Gastrocnemius medialis (tissue), 4 donors: Measurements from ENCODE around the gene CD79A. TPM values are rescaled to one million over a fixed set of nuclear protein-coding genes. Genes with fewer than 3 reads are reported as not detected.

ENCODE experiments used
- ATAC-seq, 2 donors: fragments of 150-250 bp; one replicate each; pipeline ENCODE4 v1.9.1; 2016
- DNase-seq, 2 donors: peaks; one replicate each; pipeline ENCODE4 v3.0.0-alpha.2; 2019
- H3K27ac ChIP-seq, 4 donors: fragments of 200-600 bp; sonication (generic); 1 replicate in 1 of 4; 2 replicates in 3 of 4; pipeline ENCODE4 v1.5.1; 2016 to 2018; ENCODE audit warnings: mild to moderate bottlenecking in 2 of 4, moderate library complexity in 1 of 4
- H3K27me3 ChIP-seq, 3 donors: fragments of 200-600 bp; sonication (generic) in 2 of 3; 1 replicate in 1 of 3; 2 replicates in 2 of 3; pipeline versions ENCODE4 v1.5.1 to v1.6.0; 2016 to 2019; ENCODE audit warnings: mild to moderate bottlenecking in 1 of 3, moderate library complexity in 1 of 3
- H3K36me3 ChIP-seq, 2 donors: fragments of 200-600 bp; sonication (generic) in 1 of 2; one replicate each; pipeline ENCODE4 v1.5.1; 2017 to 2018
- H3K4me1 ChIP-seq, 2 donors: fragments of 200-600 bp; sonication (generic) in 1 of 2; one replicate each; pipeline ENCODE4 v1.5.1; 2016 to 2017; ENCODE audit warnings: mild to moderate bottlenecking in 2 of 2
- H3K4me3 ChIP-seq, 4 donors: fragments of 200-600 bp; sonication (generic) in 3 of 4; 1 replicate in 1 of 4; 2 replicates in 3 of 4; pipeline ENCODE4 v1.5.1; 2016 to 2019; ENCODE audit warnings: mild to moderate bottlenecking in 2 of 4
- H3K9me3 ChIP-seq, 3 donors: fragments of 200-600 bp; sonication (generic) in 2 of 3; 1 replicate in 1 of 3; 2 replicates in 2 of 3; pipeline ENCODE4 v1.5.1; 2016 to 2019
- POLR2A ChIP-seq, 2 donors: fragments of 450-650 bp; IDR thresholded peaks; one replicate each; pipeline ENCODE4 v1.6.1; 2017; ENCODE audit warnings: antibody characterized with exemption in 2 of 2, mild to moderate bottlenecking in 2 of 2, moderate library complexity in 2 of 2
- in situ Hi-C, 4 donors: fragments of 200-750 bp; cut with MboI; loops; one replicate each; pipeline versions ENCODE4 v1.15.0 to v1.8.0; 2017; ENCODE audit warnings: low sequenced_read_pairs in 4 of 4
- intact Hi-C: fragments of 100-400 bp; cut with DNase I; formaldehyde crosslinking; loops from one replicate; pipeline ENCODE4 v1.15.1; 2023; ENCODE audit warnings: low total_unique reads
- total RNA-seq, 4 donors: library from RNA; depleted of rRNA; stranded (reverse); fragments of >200 nt; gene quantifications; one replicate each; pipeline versions ENCODE4 v1.1.0 to v1.2.3, GENCODE V29; 2016
- TF ChIP-seq, protein P1 (sequence below), 5 experiments: fragments of 450-650 bp in 3 of 5; fragments of 200-600 bp in 2 of 5; sonication (generic) in 2 of 5; IDR thresholded peaks in 4 of 5; conservative IDR thresholded peaks in 1 of 5; 1 replicate in 4 of 5; 2 replicates in 1 of 5; pipeline ENCODE4 v1.5.1; 2016 to 2019; ENCODE audit warnings: antibody characterized with exemption in 5 of 5, mild to moderate bottlenecking in 3 of 5, moderate library complexity in 3 of 5

CD79A gene
- total RNA-seq, 4 donors from 2014 or later, result 0.20 TPM; not detected in 3

DNA sequence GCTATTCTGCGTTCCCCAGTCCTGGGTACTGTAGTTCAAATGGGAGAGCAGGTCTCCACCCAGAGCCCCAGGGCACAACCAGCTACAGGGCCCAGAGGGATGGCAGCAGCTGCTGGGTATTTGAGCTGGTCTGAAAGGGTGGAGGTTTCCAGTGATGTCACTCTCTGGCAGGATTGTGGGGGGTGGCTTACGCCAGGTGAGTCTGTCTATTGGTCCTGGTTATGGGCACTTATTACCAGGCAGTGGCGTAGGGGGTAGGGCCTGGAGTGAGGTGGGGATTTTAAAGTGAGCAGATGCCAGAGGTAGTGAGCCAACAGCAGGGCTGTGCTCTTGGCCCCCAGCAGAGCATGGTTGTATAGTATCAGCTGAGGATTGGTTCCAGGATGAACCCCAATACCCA is 10.8 kb upstream of the CD79A start:
- intact Hi-C loops (loop anchor here (10.0 kb wide), 2 partner anchors 349 to 459 kb away; partner anchors contain the start of genes DEDD2 and MEGF8), in situ Hi-C loops (loop anchor here in 1 of 4 donors (10.0 kb wide), 1 partner anchor 89 kb away; the partner anchor contains the start of gene RABAC1)
- H3K27me3 ChIP-seq, result no peaks in the 10 kb centered on the region
- no peaks in the 10 kb centered on the region for H3K9me3 ChIP-seq
- no peak for DNase-seq
- H3K36me3 ChIP-seq, result peaks cover 0 to 78% of the 10 kb centered on the region in 2 donors
- H3K27ac ChIP-seq, result no peak overlapping the region
- no peak for ATAC-seq
- no peak overlapping the region for H3K4me3 ChIP-seq
- TF ChIP-seq, protein P1, sequence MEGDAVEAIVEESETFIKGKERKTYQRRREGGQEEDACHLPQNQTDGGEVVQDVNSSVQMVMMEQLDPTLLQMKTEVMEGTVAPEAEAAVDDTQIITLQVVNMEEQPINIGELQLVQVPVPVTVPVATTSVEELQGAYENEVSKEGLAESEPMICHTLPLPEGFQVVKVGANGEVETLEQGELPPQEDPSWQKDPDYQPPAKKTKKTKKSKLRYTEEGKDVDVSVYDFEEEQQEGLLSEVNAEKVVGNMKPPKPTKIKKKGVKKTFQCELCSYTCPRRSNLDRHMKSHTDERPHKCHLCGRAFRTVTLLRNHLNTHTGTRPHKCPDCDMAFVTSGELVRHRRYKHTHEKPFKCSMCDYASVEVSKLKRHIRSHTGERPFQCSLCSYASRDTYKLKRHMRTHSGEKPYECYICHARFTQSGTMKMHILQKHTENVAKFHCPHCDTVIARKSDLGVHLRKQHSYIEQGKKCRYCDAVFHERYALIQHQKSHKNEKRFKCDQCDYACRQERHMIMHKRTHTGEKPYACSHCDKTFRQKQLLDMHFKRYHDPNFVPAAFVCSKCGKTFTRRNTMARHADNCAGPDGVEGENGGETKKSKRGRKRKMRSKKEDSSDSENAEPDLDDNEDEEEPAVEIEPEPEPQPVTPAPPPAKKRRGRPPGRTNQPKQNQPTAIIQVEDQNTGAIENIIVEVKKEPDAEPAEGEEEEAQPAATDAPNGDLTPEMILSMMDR (IDR thresholded peaks at IDR 0.05 in 4 of 5, conservative IDR thresholded peaks at IDR 0.05 in 1 of 5), result no peak
- TF ChIP-seq POLR2A (IDR thresholded peaks at IDR 0.05), result no peak
- peaks cover 15 to 22% of the 10 kb centered on the region in 2 donors for H3K4me1 ChIP-seq

DNA sequence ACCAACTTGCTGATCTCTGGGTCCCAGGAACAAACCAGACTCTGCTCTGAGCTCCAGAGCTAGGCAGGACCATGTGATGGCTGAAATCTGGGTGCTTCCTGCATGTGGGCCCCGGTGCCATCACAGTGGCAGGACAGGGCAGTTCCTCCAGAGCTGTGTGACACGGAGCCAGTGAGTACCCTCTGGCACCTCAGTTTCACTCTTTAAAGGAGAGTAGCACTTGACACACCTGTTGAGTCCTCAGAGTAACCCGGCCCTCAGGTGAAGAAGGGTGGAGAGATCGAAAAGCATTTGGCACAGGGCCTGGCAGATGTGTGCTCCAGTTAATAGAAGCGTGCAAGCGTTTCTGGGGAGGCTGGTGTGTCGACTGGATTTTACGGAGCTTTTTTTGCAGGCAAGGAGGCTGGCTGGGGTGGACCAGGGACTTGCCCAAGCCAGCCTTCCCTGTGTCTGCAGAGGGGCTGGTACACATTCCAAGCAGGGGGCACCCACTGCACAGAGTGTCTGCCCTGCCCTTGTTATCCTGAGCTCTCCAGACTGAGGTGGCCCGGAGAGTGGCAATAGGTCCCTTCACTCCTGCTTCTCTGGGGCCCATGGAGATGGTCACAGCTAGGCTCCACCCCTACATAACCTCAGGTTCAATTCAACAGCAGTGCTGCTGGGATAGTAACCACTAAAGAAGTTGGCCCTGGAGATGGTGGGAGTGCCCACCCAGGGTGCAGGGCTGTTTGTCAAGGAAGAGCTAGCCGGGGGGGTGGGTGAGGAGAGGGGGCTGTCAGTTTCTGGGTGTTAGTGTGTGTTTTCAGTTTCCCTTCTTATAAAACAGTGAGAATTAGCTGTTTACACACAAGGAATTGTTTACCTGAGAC is 8.7 kb upstream of the CD79A start:
- no peak overlapping the region for H3K4me3 ChIP-seq
- no peak for TF ChIP-seq POLR2A (IDR thresholded peaks at IDR 0.05)
- TF ChIP-seq, protein P1 (IDR thresholded peaks at IDR 0.05 in 4 of 5, conservative IDR thresholded peaks at IDR 0.05 in 1 of 5), result no peak
- H3K27me3 ChIP-seq, result no peaks in the 10 kb centered on the region
- no peak for DNase-seq
- no peak for ATAC-seq
- H3K9me3 ChIP-seq, result no peaks in the 10 kb centered on the region
- H3K36me3 ChIP-seq, result peaks cover 0 to 67% of the 10 kb centered on the region in 2 donors
- no peak overlapping the region for H3K27ac ChIP-seq
- peaks cover 1% of the 10 kb centered on the region in 2 donors for H3K4me1 ChIP-seq
- intact Hi-C loops (loop anchor here (10.0 kb wide), 2 partner anchors 346 to 456 kb away; partner anchors contain the start of genes DEDD2 and MEGF8), in situ Hi-C loops (loop anchor here in 1 of 4 donors (10.0 kb wide), 1 partner anchor 86 kb away; the partner anchor contains the start of gene RABAC1)

DNA sequence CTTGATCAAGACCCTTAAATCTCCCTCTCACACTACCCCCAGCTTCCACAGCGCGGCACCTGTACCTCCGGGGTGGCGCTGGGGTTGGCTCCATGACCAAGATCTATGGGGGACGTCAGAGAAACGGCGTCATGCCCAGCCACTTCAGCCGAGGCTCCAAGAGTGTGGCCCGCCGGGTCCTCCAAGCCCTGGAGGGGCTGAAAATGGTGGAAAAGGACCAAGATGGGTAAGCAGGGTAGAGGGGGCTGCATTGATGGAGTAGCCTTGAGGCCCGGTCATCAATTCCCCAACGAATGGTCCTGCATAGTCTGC is 8.1 kb upstream of the CD79A start:
- H3K4me1 ChIP-seq, result no peaks in the 10 kb centered on the region
- in situ Hi-C loops (loop anchor here in 1 of 4 donors (10.0 kb wide), 1 partner anchor 86 kb away; the partner anchor contains the start of gene RABAC1), intact Hi-C loops (loop anchor here (10.0 kb wide), 2 partner anchors 346 to 456 kb away; partner anchors contain the start of genes DEDD2 and MEGF8)
- H3K4me3 ChIP-seq, result no peak overlapping the region
- H3K27ac ChIP-seq, result no peak overlapping the region
- H3K27me3 ChIP-seq, result no peaks in the 10 kb centered on the region
- DNase-seq (no peak), ATAC-seq (no peak)
- no peaks in the 10 kb centered on the region for H3K9me3 ChIP-seq
- TF ChIP-seq, protein P1 (IDR thresholded peaks at IDR 0.05 in 4 of 5, conservative IDR thresholded peaks at IDR 0.05 in 1 of 5), result no peak
- TF ChIP-seq POLR2A (IDR thresholded peaks at IDR 0.05), result no peak
- peaks cover 0 to 62% of the 10 kb centered on the region in 2 donors for H3K36me3 ChIP-seq

DNA sequence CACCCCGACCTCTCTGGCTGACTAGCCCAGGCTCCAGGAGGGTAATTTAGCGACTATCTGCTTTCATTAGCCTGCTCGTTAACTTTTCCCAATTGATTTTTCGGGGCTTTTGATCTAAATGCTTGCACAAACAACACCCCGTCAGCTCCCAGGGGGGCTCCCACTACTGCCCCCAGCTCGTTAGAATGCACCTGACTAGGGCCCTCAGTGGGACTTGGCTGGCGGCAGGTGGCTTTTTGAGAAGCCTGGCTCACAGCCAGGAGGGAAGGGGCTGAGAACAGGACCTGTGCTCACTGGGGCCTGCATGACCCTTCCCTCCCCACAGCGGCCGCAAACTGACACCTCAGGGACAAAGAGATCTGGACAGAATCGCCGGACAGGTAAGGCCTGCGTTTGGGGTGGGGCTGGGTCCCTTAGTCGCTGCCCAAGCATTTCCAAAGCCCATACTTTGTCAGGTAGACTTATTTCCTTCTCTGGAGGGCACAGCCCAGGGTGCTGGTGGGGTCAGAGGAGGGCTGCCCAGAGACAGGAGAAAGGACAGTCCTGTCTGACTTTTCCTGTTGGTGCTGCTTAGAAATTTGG is 7.6 kb upstream of the CD79A start:
- no peaks in the 10 kb centered on the region for H3K9me3 ChIP-seq
- ATAC-seq, result no peak
- H3K27me3 ChIP-seq, result no peaks in the 10 kb centered on the region
- H3K4me3 ChIP-seq, result no peak overlapping the region
- intact Hi-C loops, result loop anchor here (10.0 kb wide), 2 partner anchors 345 to 455 kb away; partner anchors contain the start of genes DEDD2 and MEGF8
- DNase-seq, result no peak
- H3K27ac ChIP-seq, result no peak overlapping the region
- TF ChIP-seq, protein P1 (IDR thresholded peaks at IDR 0.05 in 4 of 5, conservative IDR thresholded peaks at IDR 0.05 in 1 of 5), result no peak
- no peak for TF ChIP-seq POLR2A (IDR thresholded peaks at IDR 0.05)
- in situ Hi-C loops, result loop anchor here in 1 of 4 donors (10.0 kb wide), 1 partner anchor 85 kb away; the partner anchor contains the start of gene RABAC1
- H3K4me1 ChIP-seq, result no peaks in the 10 kb centered on the region
- peaks cover 0 to 57% of the 10 kb centered on the region in 2 donors for H3K36me3 ChIP-seq
